ENCODE measurements around the gene GARIN6. TPM values are rescaled to one million over a fixed set of nuclear protein-coding genes. Genes with fewer than 3 reads are reported as not detected.
"Not testable (repeated sequence)": the region's sequence is repeated elsewhere in the genome, so short reads cannot be mapped to it uniquely, and the experiment has no call there.

GARIN6 gene
- not detected for polyA plus RNA-seq (2013, experiment 1 of 2)
- polyA plus RNA-seq (2013, experiment 2 of 2) = not detected

DNA sequence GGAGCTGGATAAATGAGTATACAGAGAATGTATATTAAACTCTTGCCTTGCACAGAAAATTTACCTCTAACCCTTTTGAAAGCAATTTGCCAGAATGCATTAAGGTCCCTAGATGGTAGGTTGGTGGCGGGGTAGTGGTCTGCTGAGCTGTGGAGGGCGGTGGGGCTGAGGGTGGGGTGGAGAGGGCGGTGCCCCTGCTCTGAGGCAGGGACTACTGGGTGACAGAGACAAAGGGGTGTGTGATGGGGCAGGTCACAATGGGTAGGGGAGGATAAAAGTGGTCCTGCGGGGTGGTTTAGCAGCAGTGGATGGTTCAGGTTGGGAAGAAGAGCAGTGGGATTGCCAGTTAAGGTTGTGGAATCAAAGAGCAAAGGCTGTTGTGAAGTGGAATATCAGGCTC lies at the start of gene GARIN6:
Gene GARIN6, plus strand, starts transcription at position 301 of the 400 bp plus-strand sequence. CDS start 422 bp downstream, outside the sequence.
- H3K36me3 ChIP-seq (ENCODE audit: control insufficient read depth, insufficient read depth, low read length) = no peaks in the 10 kb centered on the region
- no peaks in the 10 kb centered on the region for H3K4me1 ChIP-seq (ENCODE audit: control insufficient read depth, insufficient read depth, low read length, poor library complexity, severe bottlenecking)
- H3K27ac ChIP-seq (ENCODE audit: low read depth, low read length, severe bottlenecking) = no peak within 1 kb of the TSS
- 91 to 100% methylated on average over 1 to 2 of the region's 4 CpGs for WGBS, 2 experiments (ENCODE audit: insufficient coverage in 2 of 2)
- H3K9me3 ChIP-seq (ENCODE audit: control insufficient read depth, low read length) = no peaks in the 10 kb centered on the region
- no peak within 1 kb of the TSS for H3K4me3 ChIP-seq (ENCODE audit: extremely low read depth, insufficient read depth, low read length, poor library complexity, severe bottlenecking)

DNA sequence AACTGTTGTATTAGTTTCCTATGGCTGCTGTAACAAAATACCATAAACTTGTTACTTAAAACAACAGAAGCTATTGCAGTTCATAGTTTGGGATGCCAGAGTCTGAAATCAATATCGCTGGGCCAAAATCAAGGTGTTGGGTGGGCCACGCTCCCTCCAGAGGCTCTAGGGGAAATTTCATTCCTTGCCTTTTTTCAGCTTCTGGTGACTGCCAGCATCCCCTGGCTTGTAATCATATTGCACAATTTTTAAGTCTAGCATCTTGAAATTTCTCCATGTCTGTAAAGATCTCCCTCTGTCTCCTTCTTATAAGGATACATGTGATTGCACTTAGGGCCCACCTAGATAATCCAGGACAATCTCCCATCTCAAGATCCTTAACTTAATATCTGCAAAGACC lies 48.8 kb upstream of the GARIN6 start:
- Histone ChIP-seq H3K4me1 (ENCODE audit: control insufficient read depth, insufficient read depth, low read length, poor library complexity, severe bottlenecking) (no peaks in the 10 kb centered on the region), H3K36me3 (ENCODE audit: control insufficient read depth, insufficient read depth, low read length) (no peaks in the 10 kb centered on the region), H3K9me3 (ENCODE audit: control insufficient read depth, low read length) (no peaks in the 10 kb centered on the region), H3K27ac (ENCODE audit: low read depth, low read length, severe bottlenecking) (no peak overlapping the region), H3K4me3 (ENCODE audit: extremely low read depth, insufficient read depth, low read length, poor library complexity, severe bottlenecking) (no peak overlapping the region)
- 88 to 100% methylated on average over 1 to 2 of the region's 2 CpGs for WGBS, 2 experiments (ENCODE audit: insufficient coverage in 2 of 2)

GRCh38 chr12:99600388-99600787 lies 47.2 kb upstream of the GARIN6 start:
- no peaks in the 10 kb centered on the region for H3K36me3 ChIP-seq (ENCODE audit: control insufficient read depth, insufficient read depth, low read length)
- no peak overlapping the region for H3K4me3 ChIP-seq (ENCODE audit: extremely low read depth, insufficient read depth, low read length, poor library complexity, severe bottlenecking)
- H3K27ac ChIP-seq (ENCODE audit: low read depth, low read length, severe bottlenecking) = no peak overlapping the region
- H3K4me1 ChIP-seq (ENCODE audit: control insufficient read depth, insufficient read depth, low read length, poor library complexity, severe bottlenecking) = no peaks in the 10 kb centered on the region
- no peaks in the 10 kb centered on the region for H3K9me3 ChIP-seq (ENCODE audit: control insufficient read depth, low read length)
- 67 to 69% methylated on average over 2 to 5 of the region's 5 CpGs for WGBS, 2 experiments (ENCODE audit: insufficient coverage in 2 of 2)

DNA sequence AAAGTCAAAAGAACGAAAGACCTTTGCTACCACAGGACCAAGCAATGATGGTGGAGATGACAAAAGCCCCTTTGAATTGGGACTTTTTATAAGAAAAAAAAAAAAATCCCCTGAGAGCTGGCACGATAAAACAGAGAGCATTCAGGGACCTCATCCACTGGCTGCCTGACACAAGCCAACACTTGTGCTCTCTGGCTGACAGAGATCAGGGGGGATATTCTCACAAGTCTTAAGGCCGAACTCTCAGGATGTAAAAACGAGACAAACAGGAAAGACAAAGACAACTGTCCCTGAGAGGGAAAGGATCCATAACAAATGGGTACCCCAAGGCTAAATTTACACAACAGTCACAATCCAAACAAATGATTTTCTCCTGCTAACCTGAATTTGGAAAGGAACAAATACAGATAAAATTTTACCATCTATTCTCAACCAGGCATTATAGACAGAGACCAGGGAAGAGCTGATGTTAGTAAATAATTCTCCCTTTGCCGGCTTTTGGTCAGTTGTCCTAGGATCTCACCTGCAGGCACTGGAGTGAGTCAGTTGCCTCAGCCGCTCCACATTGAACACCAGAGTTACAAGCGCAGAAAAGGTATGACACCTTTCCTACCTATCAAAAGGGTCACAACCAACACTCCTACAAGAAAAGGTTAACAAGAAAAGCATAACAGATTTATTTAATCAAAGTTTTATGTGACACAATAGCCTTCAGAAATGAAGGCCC lies 37.9 kb upstream of the GARIN6 start:
- no peak overlapping the region for H3K4me3 ChIP-seq (ENCODE audit: extremely low read depth, insufficient read depth, low read length, poor library complexity, severe bottlenecking)
- no peaks in the 10 kb centered on the region for H3K36me3 ChIP-seq (ENCODE audit: control insufficient read depth, insufficient read depth, low read length)
- 55 to 80% methylated on average over 1 to 4 of the region's 7 CpGs for WGBS, 2 experiments (ENCODE audit: insufficient coverage in 2 of 2)

DNA sequence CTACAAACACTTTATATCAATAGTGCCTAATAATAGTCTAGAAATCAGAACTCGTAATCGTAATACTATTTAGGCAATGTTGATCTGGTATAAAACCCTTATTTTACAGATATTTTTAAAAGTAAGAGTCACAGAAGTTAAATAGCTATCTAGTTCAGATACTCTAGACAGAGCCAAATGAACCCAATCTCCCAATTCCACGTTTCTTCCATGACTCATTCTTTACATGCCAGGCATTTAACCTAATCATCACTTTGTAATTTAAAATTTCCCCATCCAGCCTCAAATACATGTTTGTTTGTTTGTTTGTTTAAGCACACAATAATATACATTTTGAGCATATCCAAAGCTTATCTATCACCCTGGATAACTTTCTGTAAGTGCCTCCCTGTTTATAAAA lies 36.4 kb upstream of the GARIN6 start:
- 40% methylated on average over 1 of the region's 3 CpGs; no CpG with 5 or more reads in 1 of the 2 experiments for WGBS, 2 experiments (ENCODE audit: insufficient coverage in 2 of 2)
- H3K36me3 ChIP-seq (ENCODE audit: control insufficient read depth, insufficient read depth, low read length) = no peaks in the 10 kb centered on the region
- H3K27ac ChIP-seq (ENCODE audit: low read depth, low read length, severe bottlenecking) = no peak overlapping the region
- H3K4me1 ChIP-seq (ENCODE audit: control insufficient read depth, insufficient read depth, low read length, poor library complexity, severe bottlenecking) = peaks cover 21% of the 10 kb centered on the region
- no peak overlapping the region for H3K4me3 ChIP-seq (ENCODE audit: extremely low read depth, insufficient read depth, low read length, poor library complexity, severe bottlenecking)
- no peaks in the 10 kb centered on the region for H3K9me3 ChIP-seq (ENCODE audit: control insufficient read depth, low read length)

More for the DNA sequence above, 37.9 kb upstream of the GARIN6 start:
- Histone ChIP-seq H3K4me1 (ENCODE audit: control insufficient read depth, insufficient read depth, low read length, poor library complexity, severe bottlenecking) (peaks cover 15% of the 10 kb centered on the region), H3K9me3 (ENCODE audit: control insufficient read depth, low read length) (no peaks in the 10 kb centered on the region), H3K27ac (ENCODE audit: low read depth, low read length, severe bottlenecking) (no peak overlapping the region)

DNA sequence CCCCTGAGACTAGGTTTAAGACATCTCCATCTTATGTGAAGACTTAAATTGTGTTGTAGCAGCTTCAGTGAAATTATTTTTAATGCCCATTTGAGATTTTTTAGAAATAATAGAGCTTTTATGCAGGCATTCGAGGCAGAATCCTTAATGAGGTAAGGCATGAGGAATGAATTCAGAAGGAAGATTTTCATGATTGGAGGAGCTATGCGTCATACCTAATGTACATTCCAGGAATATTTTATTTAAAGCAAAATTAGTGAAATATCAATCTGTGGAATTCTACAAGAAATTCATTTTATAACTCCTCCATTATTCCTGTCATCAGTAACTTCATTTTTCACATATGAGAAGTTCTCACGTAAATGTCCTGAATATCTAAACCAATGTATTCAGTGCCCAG lies 36.0 kb upstream of the GARIN6 start:
- no peaks in the 10 kb centered on the region for H3K9me3 ChIP-seq (ENCODE audit: control insufficient read depth, low read length)
- no peaks in the 10 kb centered on the region for H3K36me3 ChIP-seq (ENCODE audit: control insufficient read depth, insufficient read depth, low read length)
- WGBS, 2 experiments (ENCODE audit: insufficient coverage in 2 of 2) = 100% methylated on average over 1 of the region's 3 CpGs; no CpG with 5 or more reads in 1 of the 2 experiments
- H3K4me3 ChIP-seq (ENCODE audit: extremely low read depth, insufficient read depth, low read length, poor library complexity, severe bottlenecking) = no peak overlapping the region
- no peak overlapping the region for H3K27ac ChIP-seq (ENCODE audit: low read depth, low read length, severe bottlenecking)
- peaks cover 21% of the 10 kb centered on the region for H3K4me1 ChIP-seq (ENCODE audit: control insufficient read depth, insufficient read depth, low read length, poor library complexity, severe bottlenecking)

DNA sequence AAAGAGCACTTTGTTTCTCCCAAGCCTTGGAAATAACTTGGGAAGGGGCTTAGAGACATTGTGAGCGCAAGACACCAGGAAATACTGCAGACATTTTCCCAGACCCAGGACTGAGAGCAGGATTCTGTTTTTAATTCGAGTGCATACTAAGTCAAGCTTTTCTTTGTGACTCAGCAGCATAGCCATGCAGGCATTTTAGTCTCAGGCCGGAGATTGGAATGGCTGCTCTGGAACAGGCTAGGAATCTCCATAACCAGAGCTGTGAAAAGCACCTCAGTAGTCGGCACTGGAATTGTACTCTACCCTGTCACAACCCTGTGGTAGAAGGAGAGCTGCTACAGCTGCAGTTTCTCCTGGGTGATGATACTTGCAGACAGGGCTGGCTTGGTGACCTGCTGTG lies 28.9 kb upstream of the GARIN6 start:
- H3K9me3 ChIP-seq (ENCODE audit: control insufficient read depth, low read length) = peaks cover 16% of the 10 kb centered on the region
- no peak overlapping the region for H3K4me3 ChIP-seq (ENCODE audit: extremely low read depth, insufficient read depth, low read length, poor library complexity, severe bottlenecking)
- H3K4me1 ChIP-seq (ENCODE audit: control insufficient read depth, insufficient read depth, low read length, poor library complexity, severe bottlenecking) = peaks cover 13% of the 10 kb centered on the region
- WGBS, 2 experiments (ENCODE audit: insufficient coverage in 2 of 2) = 83 to 91% methylated on average over 3 to 4 of the region's 4 CpGs
- no peaks in the 10 kb centered on the region for H3K36me3 ChIP-seq (ENCODE audit: control insufficient read depth, insufficient read depth, low read length)
- H3K27ac ChIP-seq (ENCODE audit: low read depth, low read length, severe bottlenecking) = peak overlapping the region; percentile 30

- H3K36me3 ChIP-seq (ENCODE audit: control insufficient read depth, insufficient read depth, low read length) = no peaks in the 10 kb centered on the region
- WGBS, 2 experiments (ENCODE audit: insufficient coverage in 2 of 2) = 78 to 92% methylated on average over 4 to 5 of the region's 7 CpGs
- no peak overlapping the region for H3K27ac ChIP-seq (ENCODE audit: low read depth, low read length, severe bottlenecking)
- H3K4me3 ChIP-seq (ENCODE audit: extremely low read depth, insufficient read depth, low read length, poor library complexity, severe bottlenecking) = no peak overlapping the region
- peaks cover 13% of the 10 kb centered on the region for H3K4me1 ChIP-seq (ENCODE audit: control insufficient read depth, insufficient read depth, low read length, poor library complexity, severe bottlenecking)
- peaks cover 16% of the 10 kb centered on the region for H3K9me3 ChIP-seq (ENCODE audit: control insufficient read depth, low read length)
These were observed 28.0 kb upstream of the GARIN6 start for GRCh38 chr12:99619389-99620158.

- no peaks in the 10 kb centered on the region for H3K36me3 ChIP-seq (ENCODE audit: control insufficient read depth, insufficient read depth, low read length)
- H3K27ac ChIP-seq (ENCODE audit: low read depth, low read length, severe bottlenecking) = no peak overlapping the region
- peaks cover 9% of the 10 kb centered on the region for H3K4me1 ChIP-seq (ENCODE audit: control insufficient read depth, insufficient read depth, low read length, poor library complexity, severe bottlenecking)
- peaks cover 16% of the 10 kb centered on the region for H3K9me3 ChIP-seq (ENCODE audit: control insufficient read depth, low read length)
- no peak overlapping the region for H3K4me3 ChIP-seq (ENCODE audit: extremely low read depth, insufficient read depth, low read length, poor library complexity, severe bottlenecking)
These were observed 27.4 kb upstream of the GARIN6 start for GRCh38 chr12:99620159-99620479.

DNA sequence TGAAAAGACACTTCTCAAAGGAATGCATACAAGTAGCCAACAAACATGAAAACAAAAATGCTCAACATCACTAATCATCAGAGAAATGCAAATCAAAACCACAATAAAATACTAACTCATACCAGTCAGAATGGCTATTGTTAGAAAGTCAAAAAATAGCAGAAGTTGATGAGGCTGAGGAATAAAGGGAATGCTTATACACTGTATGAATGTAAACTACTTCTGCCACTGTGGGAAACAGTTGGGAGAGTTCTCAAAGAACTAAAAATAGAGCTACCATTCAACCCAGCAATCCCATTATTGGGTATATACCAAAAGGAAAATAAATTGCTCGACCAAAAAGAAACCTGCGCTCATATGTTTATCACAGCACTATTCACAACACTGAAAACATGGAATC lies 23.0 kb upstream of the GARIN6 start:
- H3K27ac ChIP-seq (ENCODE audit: low read depth, low read length, severe bottlenecking); H3K9me3 ChIP-seq (ENCODE audit: control insufficient read depth, low read length); H3K4me3 ChIP-seq (ENCODE audit: extremely low read depth, insufficient read depth, low read length, poor library complexity, severe bottlenecking); H3K36me3 ChIP-seq (ENCODE audit: control insufficient read depth, insufficient read depth, low read length); H3K4me1 ChIP-seq (ENCODE audit: control insufficient read depth, insufficient read depth, low read length, poor library complexity, severe bottlenecking): not testable (repeated sequence)
- no CpG with 5 or more reads among the region's 2 CpGs for WGBS, 2 experiments (ENCODE audit: insufficient coverage in 2 of 2)

DNA sequence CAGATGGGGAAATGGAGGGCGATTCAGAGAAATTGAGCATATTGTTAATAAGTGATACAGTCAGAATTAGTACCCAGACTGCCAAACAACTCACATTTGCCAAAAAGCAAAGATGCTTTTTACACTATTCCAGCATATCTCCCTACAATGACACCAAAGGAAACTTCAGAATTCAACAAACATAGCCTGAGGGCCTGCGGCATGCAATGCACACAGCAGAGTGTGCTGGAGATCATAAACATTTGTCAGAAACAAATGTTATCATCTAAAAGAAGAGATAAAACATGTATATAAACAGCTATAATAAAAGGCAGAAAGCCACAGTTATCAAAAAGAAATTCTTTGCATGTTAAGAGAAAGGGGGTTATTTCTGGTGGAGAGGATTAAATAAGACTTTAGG lies 20.1 kb upstream of the GARIN6 start:
- Histone ChIP-seq H3K4me3 (ENCODE audit: extremely low read depth, insufficient read depth, low read length, poor library complexity, severe bottlenecking) (no peak overlapping the region), H3K4me1 (ENCODE audit: control insufficient read depth, insufficient read depth, low read length, poor library complexity, severe bottlenecking) (no peaks in the 10 kb centered on the region), H3K36me3 (ENCODE audit: control insufficient read depth, insufficient read depth, low read length) (no peaks in the 10 kb centered on the region), H3K27ac (ENCODE audit: low read depth, low read length, severe bottlenecking) (no peak overlapping the region), H3K9me3 (ENCODE audit: control insufficient read depth, low read length) (no peaks in the 10 kb centered on the region)
- WGBS, 2 experiments (ENCODE audit: insufficient coverage in 2 of 2) = no CpG with 5 or more reads among the region's 2 CpGs
